Kidney (tissue), 14 donors: ENCODE results near the gene ARMC8. TPM values are rescaled to one million over a fixed set of nuclear protein-coding genes. Genes with fewer than 3 reads are reported as not detected.

ENCODE experiments used
- DNase-seq, 5 donors: peaks; one replicate each; pipeline ENCODE4 v3.0.0-alpha.2; 2013 to 2020
- FAIRE-seq: peaks from 2 replicates; lab custom pipeline; 2012; peaks lifted over from hg19 to GRCh38; lab: Jason Lieb, UNC
- H3K27ac ChIP-seq, 2 donors: one replicate each; pipeline ENCODE4 v1.7.0; 2013; ENCODE audit warnings: low read depth in 2 of 2, low read length in 2 of 2, inconsistent platforms in 1 of 2
- H3K27me3 ChIP-seq: one replicate; pipeline ENCODE4 v1.7.1; 2013; ENCODE audit warnings: low read length, inconsistent platforms; ENCODE audit not compliant: control insufficient read depth, insufficient read depth
- H3K36me3 ChIP-seq, 3 donors: one replicate each; pipeline versions ENCODE4 v1.7.0 to v1.7.1; 2013; ENCODE audit warnings: low read length in 3 of 3, control low read depth in 1 of 3, inconsistent platforms in 1 of 3; ENCODE audit not compliant: insufficient read depth in 3 of 3, control insufficient read depth in 2 of 3
- H3K4me1 ChIP-seq, 3 donors: one replicate each; pipeline versions ENCODE4 v1.7.0 to v1.7.1; 2013; ENCODE audit warnings: low read length in 3 of 3, inconsistent platforms in 1 of 3, low read depth in 1 of 3; ENCODE audit not compliant: control insufficient read depth in 2 of 3, insufficient read depth in 2 of 3
- H3K4me3 ChIP-seq, 3 donors: one replicate each; pipeline versions ENCODE4 v1.7.0 to v1.8.1; 2013; ENCODE audit warnings: low read length in 3 of 3, control low read depth in 1 of 3, inconsistent platforms in 1 of 3
- H3K9ac ChIP-seq, 3 donors: one replicate each; pipeline versions ENCODE4 v1.7.0 to v1.7.1; 2013; ENCODE audit warnings: low read length in 3 of 3, control low read depth in 1 of 3, inconsistent platforms in 1 of 3
- H3K9me3 ChIP-seq, 3 donors: one replicate each; pipeline versions ENCODE4 v1.7.0 to v1.7.1; 2013; ENCODE audit warnings: low read length in 3 of 3, control low read depth in 1 of 3, inconsistent platforms in 1 of 3; ENCODE audit not compliant: control insufficient read depth in 2 of 3, insufficient read depth in 1 of 3
- intact Hi-C: fragments of 100-400 bp; cut with DNase I; formaldehyde crosslinking; loops from one replicate; pipeline ENCODE4 v1.11.1; 2022
- polyA plus RNA-seq: library from polyadenylated mRNA; stranded (reverse); fragments of 350-450 nt; fragmentation: Illumina TruSeq; extraction: RNeasy Lipid Tissue Mini Kit (QIAGEN cat#74804); gene quantifications from one replicate; pipeline ENCODE4 v1.2.3, GENCODE V29; 2014; ENCODE audit warnings: low read depth, low replicate concordance; ENCODE audit not compliant: insufficient read depth
- total RNA-seq: library from RNA; stranded (reverse); fragmentation: NEBNext Ultra II Directional; extraction: Animal tissue kit (Norgen Biotek cat#: 25700); gene quantifications from one replicate; pipeline ENCODE4 v1.2.1, GENCODE V29; 2021
- TF ChIP-seq, protein P1 (sequence below): IDR thresholded peaks from 3 replicates; pipeline ENCODE4 v1.5.1; 2012; ENCODE audit warnings: mild to moderate bottlenecking, moderate library complexity, borderline replicate concordance; ENCODE audit not compliant: insufficient read depth; ENCODE audit errors: extremely low read depth
- donor health status: control.
- donor health status: control.
- donor health status: control.
- donor health status: control.
- donor health status: control.
- donor health status: DM: yes; HTN: yes; CAD: no.
- donor health status: Normal renal cell carcinoma (clear cell type).

ARMC8 gene
- total and polyA plus RNA-seq, 2 donors from 2014 or later, result 17.1 to 47.3 TPM

DNA sequence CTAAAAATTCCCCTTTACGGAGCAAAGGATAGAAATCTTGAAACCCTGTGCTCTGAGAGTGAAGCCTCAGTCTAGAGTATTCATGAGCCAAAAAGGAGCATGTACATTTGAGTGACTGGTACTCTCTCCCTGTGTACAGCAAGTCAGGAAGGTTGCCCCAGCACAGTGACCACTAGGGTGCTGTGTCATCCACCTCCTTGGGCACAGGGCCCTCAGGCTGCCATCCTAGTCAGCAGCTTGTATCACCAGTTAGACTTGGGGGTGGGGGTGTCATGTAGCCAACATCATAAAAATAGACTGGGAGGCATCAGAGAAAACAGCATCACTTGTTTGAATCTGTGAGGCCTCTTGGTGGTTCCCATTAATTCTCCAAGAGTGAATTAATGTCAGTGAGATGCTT is 130.6 kb downstream of the ARMC8 start:
- TF ChIP-seq, protein P1, sequence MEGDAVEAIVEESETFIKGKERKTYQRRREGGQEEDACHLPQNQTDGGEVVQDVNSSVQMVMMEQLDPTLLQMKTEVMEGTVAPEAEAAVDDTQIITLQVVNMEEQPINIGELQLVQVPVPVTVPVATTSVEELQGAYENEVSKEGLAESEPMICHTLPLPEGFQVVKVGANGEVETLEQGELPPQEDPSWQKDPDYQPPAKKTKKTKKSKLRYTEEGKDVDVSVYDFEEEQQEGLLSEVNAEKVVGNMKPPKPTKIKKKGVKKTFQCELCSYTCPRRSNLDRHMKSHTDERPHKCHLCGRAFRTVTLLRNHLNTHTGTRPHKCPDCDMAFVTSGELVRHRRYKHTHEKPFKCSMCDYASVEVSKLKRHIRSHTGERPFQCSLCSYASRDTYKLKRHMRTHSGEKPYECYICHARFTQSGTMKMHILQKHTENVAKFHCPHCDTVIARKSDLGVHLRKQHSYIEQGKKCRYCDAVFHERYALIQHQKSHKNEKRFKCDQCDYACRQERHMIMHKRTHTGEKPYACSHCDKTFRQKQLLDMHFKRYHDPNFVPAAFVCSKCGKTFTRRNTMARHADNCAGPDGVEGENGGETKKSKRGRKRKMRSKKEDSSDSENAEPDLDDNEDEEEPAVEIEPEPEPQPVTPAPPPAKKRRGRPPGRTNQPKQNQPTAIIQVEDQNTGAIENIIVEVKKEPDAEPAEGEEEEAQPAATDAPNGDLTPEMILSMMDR, result no peak
- H3K4me3 ChIP-seq, result no peak overlapping the region
- no peak for DNase-seq
- H3K27me3 ChIP-seq, result no peaks in the 10 kb centered on the region
- no peaks in the 10 kb centered on the region for H3K9me3 ChIP-seq
- H3K36me3 ChIP-seq, result no peaks in the 10 kb centered on the region
- no peak overlapping the region for H3K27ac ChIP-seq
- no peak overlapping the region for H3K9ac ChIP-seq
- H3K4me1 ChIP-seq, result no peaks in the 10 kb centered on the region
- no peak for FAIRE-seq
- intact Hi-C loops, result no loop called here

GRCh38 chr3:138323971-138324370 is 136.9 kb downstream of the ARMC8 start:
- H3K4me1 ChIP-seq, result peaks cover 0 to 4% (median 0%) of the 10 kb centered on the region in 3 donors
- no peaks in the 10 kb centered on the region for H3K36me3 ChIP-seq
- no peaks in the 10 kb centered on the region for H3K27me3 ChIP-seq
- H3K9me3 ChIP-seq, result no peaks in the 10 kb centered on the region
- no peak overlapping the region for H3K4me3 ChIP-seq
- intact Hi-C loops, result no loop called here
- no peak overlapping the region for H3K9ac ChIP-seq
- TF ChIP-seq, protein P1, result no peak
- H3K27ac ChIP-seq, result no peak overlapping the region
- DNase-seq (no peak), FAIRE-seq (no peak)

DNA sequence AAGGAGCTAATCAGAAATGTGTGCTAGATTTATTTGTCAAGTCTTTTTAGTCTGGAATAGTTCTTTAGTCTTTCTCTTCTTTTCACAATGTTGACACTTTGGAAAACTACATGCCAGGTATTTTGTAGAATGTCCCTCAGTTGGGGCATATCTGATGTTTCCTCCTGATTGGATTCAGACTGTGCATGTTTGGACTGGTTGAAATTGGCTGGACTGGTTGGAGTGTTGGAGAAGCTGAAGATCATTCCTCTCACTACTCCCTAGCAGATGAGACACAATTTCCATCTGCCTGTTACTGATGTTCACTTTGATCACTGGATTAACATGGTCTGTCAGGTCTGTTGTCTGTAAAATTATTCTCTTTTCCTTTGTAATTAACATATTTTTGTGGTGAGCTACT is 138.9 kb downstream of the ARMC8 start:
- Histone ChIP-seq H3K27ac (no peak overlapping the region), H3K4me3 (no peak overlapping the region), H3K36me3 (no peaks in the 10 kb centered on the region), H3K9ac (no peak overlapping the region), H3K9me3 (no peaks in the 10 kb centered on the region), H3K4me1 (peaks cover 0 to 5% (median 0%) of the 10 kb centered on the region in 3 donors), H3K27me3 (no peaks in the 10 kb centered on the region)
- FAIRE-seq, result no peak
- TF ChIP-seq, protein P1, result no peak
- intact Hi-C loops, result no loop called here
- no peak for DNase-seq

- intact Hi-C loops, result no loop called here
- H3K4me3 ChIP-seq, result no peak overlapping the region
- DNase-seq (no peak), FAIRE-seq (no peak)
- no peaks in the 10 kb centered on the region for H3K9me3 ChIP-seq
- no peaks in the 10 kb centered on the region for H3K36me3 ChIP-seq
- H3K4me1 ChIP-seq, result peaks cover 0 to 5% (median 0%) of the 10 kb centered on the region in 3 donors
- TF ChIP-seq, protein P1, result no peak
- no peak overlapping the region for H3K9ac ChIP-seq
- H3K27me3 ChIP-seq, result no peaks in the 10 kb centered on the region
- H3K27ac ChIP-seq, result no peak overlapping the region
These were observed 139.9 kb downstream of the ARMC8 start for GRCh38 chr3:138326866-138327595.
